AG04450 (cell line): ENCODE measurements around the gene PPP6C. TPM values are rescaled to one million over a fixed set of nuclear protein-coding genes. Genes with fewer than 3 reads are reported as not detected.

Source experiments
- CTCF ChIA-PET: fragments of 300-600, 350-600 bp; formaldehyde crosslinking; extraction: SDS; loops from one replicate; lab custom pipeline; 2022; ENCODE audit warnings: antibody characterized with exemption, inconsistent platforms; lab: Charles Lee
- POLR2A ChIA-PET: fragments of 350-600 bp; formaldehyde crosslinking; extraction: SDS; loops from one replicate; lab custom pipeline; 2021; ENCODE audit warnings: antibody characterized with exemption, inconsistent platforms; lab: Yijun Ruan, JAX
- DNase-seq: peaks from one replicate; pipeline ENCODE4 v3.0.0-alpha.2; 2011; ENCODE audit warnings: low read depth, low spot score
- H3K27ac ChIP-seq: one replicate; pipeline ENCODE4 v1.5.1; 2012; ENCODE audit warnings: low read depth, low read length, control low read depth
- H3K27me3 ChIP-seq: one replicate; pipeline ENCODE4 v1.6.0; 2012; ENCODE audit warnings: low read length; ENCODE audit not compliant: control insufficient read depth, insufficient read depth
- H3K4me3 ChIP-seq: 2 replicates; pipeline ENCODE4 v1.5.1; 2011; ENCODE audit warnings: mild to moderate bottlenecking, low read depth, low read length, control low read depth
- H3K9me3 ChIP-seq: 2 replicates; pipeline ENCODE4 v1.5.1; 2012; ENCODE audit warnings: low read length; ENCODE audit not compliant: control insufficient read depth, insufficient read depth
- CTCF ChIP-seq: IDR thresholded peaks from 2 replicates; pipeline ENCODE4 v1.5.1; 2011; ENCODE audit warnings: low read depth, low read length, control low read depth, inconsistent platforms
- polyA plus RNA-seq: library from polyadenylated mRNA; depleted of rRNA; stranded (reverse); fragments of >200 nt; gene quantifications from 2 replicates; pipeline ENCODE4 v1.2.3, GENCODE V29; 2011; rRNA removed

Gene PPP6C
- polyA plus RNA-seq, 1 experiment, result 34.8 TPM

GRCh38 chr9:125100822-125101221 is 88.8 kb downstream of the PPP6C start:
- CTCF ChIA-PET, result interaction anchor here (0.5 kb wide), 1 partner anchor 233 kb away, joined by 3 read pairs; no protein-coding TSS in a partner anchor
- H3K27me3 ChIP-seq, result no peaks in the 10 kb centered on the region
- H3K9me3 ChIP-seq, result no peaks in the 10 kb centered on the region; the same call in 1 of the 2 replicates
- no peak overlapping the region for H3K4me3 ChIP-seq
- no peak overlapping the region for H3K27ac ChIP-seq
- DNase-seq, result no peak
- TF ChIP-seq CTCF, result no peak
- POLR2A ChIA-PET, result no interaction called here

- no peak for DNase-seq
- POLR2A ChIA-PET, result no interaction called here
- CTCF ChIA-PET, result no interaction called here
- H3K4me3 ChIP-seq, result no peak overlapping the region
- no peaks in the 10 kb centered on the region for H3K27me3 ChIP-seq
- TF ChIP-seq CTCF, result no peak
- H3K9me3 ChIP-seq, result no peaks in the 10 kb centered on the region
- H3K27ac ChIP-seq, result no peak overlapping the region
Measured at GRCh38 chr9:125099816-125100215, 89.8 kb downstream of the PPP6C start.

Other genes starting within 250 kb of the PPP6C start
- gene GOLGA1, start 248.7 kb downstream of the PPP6C start, polyA plus RNA-seq, result 12.0 and 13.1 TPM in 2 replicates
- 11.9 and 13.9 TPM in 2 replicates for gene SCAI, start 46.3 kb downstream of the PPP6C start, polyA plus RNA-seq
- gene RABEPK, start 10.7 kb upstream of the PPP6C start, polyA plus RNA-seq, result 45.5 and 45.8 TPM in 2 replicates
- 477 and 591 TPM in 2 replicates for gene HSPA5, start 51.5 kb upstream of the PPP6C start, polyA plus RNA-seq
- 22.1 and 25.8 TPM in 2 replicates for gene GAPVD1, start 72.0 kb upstream of the PPP6C start, polyA plus RNA-seq